Measurements from ENCODE around the gene SLC40A1. TPM values are rescaled to one million over a fixed set of nuclear protein-coding genes. Genes with fewer than 3 reads are reported as not detected.

The SLC40A1 gene
- total RNA-seq, 1 experiment from 2014 or later: not detected

DNA sequence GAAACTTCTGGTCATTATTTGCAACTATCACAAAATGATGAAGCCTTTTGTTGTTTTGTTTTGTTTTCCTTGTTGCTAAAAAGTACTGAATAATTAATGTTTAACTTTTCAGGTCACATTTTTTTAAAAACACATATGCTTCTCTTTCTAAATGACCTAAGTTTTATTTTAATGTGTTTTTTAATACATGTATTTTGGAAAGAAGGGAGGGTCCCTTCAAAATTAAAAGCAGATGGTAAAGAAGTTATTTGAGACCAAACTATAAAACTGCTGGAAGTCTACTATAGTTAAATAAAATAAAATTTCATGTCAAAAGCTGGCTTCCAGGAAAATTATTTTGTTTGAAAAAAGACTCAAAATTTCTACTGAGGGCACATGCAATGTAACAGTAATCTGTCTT lies 41.2 kb upstream of the SLC40A1 start:
- no peak overlapping the region for H3K9ac ChIP-seq (ENCODE audit: extremely low read depth, insufficient read length, low read length)
- no peak overlapping the region for H3K23ac ChIP-seq (ENCODE audit: insufficient read length, low read depth, low read length)
- no peak overlapping the region for H3T11ph ChIP-seq (ENCODE audit: low read length)
- no peaks in the 10 kb centered on the region for H3K9me3 Mint-ChIP-seq
- H2BK12ac ChIP-seq (ENCODE audit: insufficient read length, low read depth, low read length): no peak overlapping the region
- H2BK20ac ChIP-seq (ENCODE audit: low read depth, low read length, poor library complexity, severe bottlenecking): no peak overlapping the region
- H3K79me2 ChIP-seq (ENCODE audit: insufficient read depth, low read length): no peaks in the 10 kb centered on the region
- no peaks in the 10 kb centered on the region for H3K36me3 Mint-ChIP-seq (ENCODE audit: insufficient read depth in 1 of 3, low read depth in 3 of 3)
- no peak overlapping the region for H2BK15ac ChIP-seq (ENCODE audit: low read depth, low read length)
- TF ChIP-seq CTCF (conservative IDR thresholded peaks at IDR 0.05): no peak
- no peaks in the 10 kb centered on the region for H3K79me1 ChIP-seq (ENCODE audit: insufficient read depth, low read depth, low read length, poor library complexity, severe bottlenecking)
- no peak overlapping the region for H3K56ac ChIP-seq (ENCODE audit: insufficient read length, low read depth, low read length)
- H4K20me1 ChIP-seq (ENCODE audit: control insufficient read depth, insufficient read depth, insufficient read length): no peaks in the 10 kb centered on the region
- H3K23me2 ChIP-seq (ENCODE audit: insufficient read length, low read depth, low read length, poor library complexity, severe bottlenecking): no peaks in the 10 kb centered on the region
- no peak overlapping the region for H3K27ac Mint-ChIP-seq
- peaks cover 9 to 10% of the 10 kb centered on the region in 2 experiments for H3K4me1 Mint-ChIP-seq
- H4K5ac ChIP-seq (ENCODE audit: insufficient read length, low read depth, low read length): no peak overlapping the region
- H2BK120ac ChIP-seq (ENCODE audit: low read depth, low read length, poor library complexity, severe bottlenecking): no peak overlapping the region
- no peak overlapping the region for H3K4ac ChIP-seq (ENCODE audit: low read depth, low read length)
- no peaks in the 10 kb centered on the region for H3K9me3 ChIP-seq (ENCODE audit: control insufficient read depth, low read depth, low read length)
- H2AFZ ChIP-seq (ENCODE audit: low read length): no peak overlapping the region
- no peak for DNase-seq
- H4K8ac ChIP-seq (replicated peaks; ENCODE audit: insufficient read length, low read depth, low read length): no peak overlapping the region
- H4K91ac ChIP-seq (ENCODE audit: insufficient read length, low read depth, low read length): no peak overlapping the region
- no peak overlapping the region for H3K27ac ChIP-seq (ENCODE audit: insufficient read length, low read depth, low read length)
- H3K27me3 Mint-ChIP-seq (ENCODE audit: low read depth): no peaks in the 10 kb centered on the region
- no peak overlapping the region for H2AK5ac ChIP-seq (ENCODE audit: insufficient read length, low read length)
- H3K27me3 ChIP-seq (ENCODE audit: insufficient read depth, low read length): no peaks in the 10 kb centered on the region
- no peak overlapping the region for H3K18ac ChIP-seq (ENCODE audit: insufficient read length, low read depth, low read length)
- no peak overlapping the region for H2BK5ac ChIP-seq (ENCODE audit: insufficient read length, low read length)
- H3K4me1 ChIP-seq (ENCODE audit: insufficient read depth, low read length): peaks cover 4% of the 10 kb centered on the region
- no peak overlapping the region for H3K14ac ChIP-seq (ENCODE audit: insufficient read depth, low read length)
- no peak overlapping the region for H3K4me2 ChIP-seq (ENCODE audit: insufficient read depth, insufficient read length, low read length)
- no peak overlapping the region for H3K4me3 Mint-ChIP-seq
